HG02938 (cell line): ENCODE data around the gene SLC26A11.
"Not testable (repeated sequence)": the region's sequence is repeated elsewhere in the genome, so short reads cannot be mapped to it uniquely, and the experiment has no call there.

Experiments
- ATAC-seq: cut with Tn5 transposase; IDR thresholded peaks from one replicate; pipeline ENCODE4 v1.9.1; 2021; ENCODE audit warnings: mild to moderate bottlenecking, moderate library complexity; ENCODE audit not compliant: unreplicated experiment

The SLC26A11 gene

DNA sequence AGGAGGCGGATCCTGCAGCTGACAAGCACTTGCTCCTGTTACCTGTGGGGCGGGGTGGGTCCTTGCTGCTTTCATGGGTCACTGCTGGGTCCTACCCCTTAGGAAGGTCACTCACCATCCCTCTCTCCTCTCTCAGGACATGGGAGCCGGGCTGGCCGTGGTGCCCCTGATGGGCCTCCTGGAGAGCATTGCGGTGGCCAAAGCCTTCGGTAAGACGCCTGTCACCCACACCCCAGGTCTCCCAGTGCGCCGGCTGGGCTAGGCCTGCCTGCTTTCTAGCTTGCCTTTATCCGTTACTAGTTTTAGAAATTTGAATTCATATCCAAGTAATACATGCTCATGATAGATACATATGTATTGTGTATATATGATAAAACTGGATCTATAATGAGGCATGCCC, 17.2 kb downstream of the SLC26A11 start:
- no peak for ATAC-seq

DNA sequence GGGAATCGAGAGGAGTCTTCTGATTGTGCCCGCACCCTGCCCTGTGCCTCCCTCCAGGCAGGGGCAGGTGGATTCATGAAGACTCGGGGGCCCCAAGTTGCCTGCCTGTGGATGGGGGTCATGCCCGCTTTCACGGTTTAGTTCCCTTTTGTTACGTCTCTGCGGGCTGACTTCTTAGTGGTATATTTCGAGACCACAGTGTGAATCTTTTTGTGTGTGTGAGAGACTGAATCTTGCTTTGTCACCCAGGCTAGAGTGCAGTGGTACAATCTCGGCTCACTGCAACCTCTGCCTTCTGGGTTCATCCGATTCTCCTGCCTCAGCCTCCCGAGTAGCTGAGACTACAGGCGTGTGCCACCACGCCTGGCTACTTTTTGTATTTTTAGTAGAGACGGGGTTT, 22.3 kb downstream of the SLC26A11 start:
- no peak for ATAC-seq

DNA sequence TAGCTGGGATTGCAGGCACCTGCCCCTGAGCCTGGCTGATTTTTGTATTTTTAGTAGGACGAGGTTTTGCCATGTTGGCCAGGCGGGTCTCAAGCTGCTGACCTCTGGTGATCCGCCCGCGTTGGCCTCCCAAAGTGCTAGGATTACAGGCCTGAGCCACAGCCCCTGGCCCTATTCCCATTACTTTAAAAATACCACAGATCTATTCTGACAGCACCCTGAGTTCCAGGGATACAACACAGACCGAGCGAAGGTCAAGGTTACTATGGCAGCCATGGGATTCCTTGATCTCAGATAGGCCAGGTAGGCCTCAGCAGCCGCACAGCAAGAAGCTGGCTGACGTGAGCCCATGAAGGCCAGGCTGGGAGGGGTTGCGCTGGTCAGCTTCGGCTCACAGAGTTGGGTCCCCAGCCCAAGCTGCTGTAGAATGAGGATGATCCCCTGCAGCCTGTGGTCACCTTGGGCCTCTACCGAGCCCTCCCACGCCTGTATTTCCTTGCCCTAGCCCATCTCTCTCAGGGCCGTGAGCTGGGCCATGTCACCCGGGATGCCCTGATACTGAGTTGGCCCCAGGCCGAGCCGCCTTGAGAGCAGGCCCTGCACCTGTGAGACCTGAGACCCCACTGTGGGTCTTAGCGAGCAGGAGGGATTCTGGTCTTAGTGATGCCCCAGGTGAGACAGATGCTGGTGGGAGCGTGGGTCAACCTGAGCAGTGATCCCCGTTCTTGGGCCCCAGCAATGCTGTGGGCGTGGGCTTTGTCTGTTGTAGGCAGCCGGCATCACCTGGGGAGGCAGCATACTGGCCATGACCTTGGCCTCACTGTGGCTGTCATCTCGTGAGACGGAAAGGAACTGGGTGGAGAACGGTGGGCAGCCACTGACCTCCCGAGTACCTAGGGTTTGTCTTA, 23.6 kb downstream of the SLC26A11 start:
- ATAC-seq: no peak

DNA sequence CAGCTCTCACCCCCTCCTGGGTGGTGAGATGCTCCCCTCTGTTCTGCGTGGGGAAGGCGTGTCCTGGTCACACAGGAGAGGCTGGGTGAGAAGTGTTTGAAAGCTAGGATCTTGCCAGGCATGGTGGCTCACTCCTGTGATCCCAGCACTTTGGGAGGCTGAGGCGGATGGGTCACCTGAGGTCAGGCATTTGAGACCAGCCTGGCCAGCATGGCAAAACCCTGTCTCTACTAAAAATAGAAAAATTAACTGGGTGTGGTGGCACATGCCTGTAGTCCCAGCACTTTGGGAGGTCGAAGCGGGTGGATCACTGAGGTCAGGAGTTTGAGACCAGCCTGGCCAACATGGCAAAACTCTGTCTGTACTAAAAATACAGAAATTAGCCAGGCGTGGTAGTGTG, 24.2 kb downstream of the SLC26A11 start:
- ATAC-seq: not testable (repeated sequence)

DNA sequence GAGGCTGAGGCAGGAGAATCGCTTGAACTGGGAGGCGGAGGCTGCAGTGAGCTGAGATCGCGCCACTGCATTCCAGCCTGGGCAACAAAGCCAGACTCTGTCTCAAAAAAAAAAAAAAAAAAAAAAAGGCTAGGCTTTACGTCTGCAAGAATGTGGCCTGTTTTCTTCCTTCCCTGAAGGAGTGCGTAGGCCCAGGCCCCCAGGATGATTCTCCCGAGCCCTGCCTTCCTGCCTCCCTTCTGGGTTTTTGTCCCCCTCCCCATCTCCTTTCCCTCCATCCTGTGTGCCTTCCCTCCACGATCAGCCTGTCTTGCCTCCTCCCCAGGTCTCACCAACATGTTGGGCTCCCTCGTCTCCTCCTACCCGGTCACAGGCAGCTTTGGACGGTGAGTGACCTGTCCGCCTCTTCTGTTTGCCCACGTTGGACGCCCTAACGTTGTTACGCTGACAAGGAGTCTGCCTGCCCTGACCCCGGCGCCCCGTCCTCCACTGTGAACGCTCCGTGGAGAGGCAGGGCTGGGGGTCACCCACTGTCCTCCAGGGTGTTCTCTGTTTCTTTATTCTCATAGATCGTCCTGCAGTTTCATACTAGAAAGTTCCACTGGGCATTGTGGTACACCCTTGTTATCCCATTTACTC, 24.8 kb downstream of the SLC26A11 start:
- ATAC-seq: no peak

DNA sequence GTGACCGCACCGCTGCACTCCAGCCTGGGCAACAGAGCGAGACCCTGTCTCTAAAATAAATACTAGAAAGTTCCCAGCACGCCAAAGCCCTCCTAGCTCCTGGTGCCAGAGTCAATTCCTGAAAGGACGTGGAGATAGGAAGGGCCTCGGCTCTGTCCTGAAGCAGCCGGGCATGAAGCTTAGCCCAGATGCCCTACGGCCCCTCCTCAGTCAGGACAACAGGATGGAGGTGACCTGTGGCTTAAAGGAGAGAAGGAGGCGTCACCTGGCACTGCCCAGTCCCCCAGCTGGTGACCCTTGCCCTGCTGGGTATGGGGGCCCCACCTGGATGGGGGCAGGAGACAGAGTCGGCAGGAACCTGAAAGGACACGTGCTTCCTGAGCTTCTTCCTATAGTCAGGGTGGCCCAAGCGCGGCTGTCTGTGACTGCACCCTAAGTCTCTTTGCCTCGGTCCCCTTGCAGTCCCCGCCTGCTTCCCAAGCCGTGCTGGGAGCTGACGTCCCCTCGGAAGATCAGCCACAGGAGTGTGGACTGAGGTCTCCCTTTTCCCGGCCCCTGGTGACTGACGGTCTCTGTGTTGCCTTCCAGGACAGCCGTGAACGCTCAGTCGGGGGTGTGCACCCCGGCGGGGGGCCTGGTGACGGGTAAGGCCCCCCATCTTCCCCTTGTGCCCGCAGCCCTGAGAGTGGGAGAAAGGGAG, 25.5 kb downstream of the SLC26A11 start:
- no peak for ATAC-seq

DNA sequence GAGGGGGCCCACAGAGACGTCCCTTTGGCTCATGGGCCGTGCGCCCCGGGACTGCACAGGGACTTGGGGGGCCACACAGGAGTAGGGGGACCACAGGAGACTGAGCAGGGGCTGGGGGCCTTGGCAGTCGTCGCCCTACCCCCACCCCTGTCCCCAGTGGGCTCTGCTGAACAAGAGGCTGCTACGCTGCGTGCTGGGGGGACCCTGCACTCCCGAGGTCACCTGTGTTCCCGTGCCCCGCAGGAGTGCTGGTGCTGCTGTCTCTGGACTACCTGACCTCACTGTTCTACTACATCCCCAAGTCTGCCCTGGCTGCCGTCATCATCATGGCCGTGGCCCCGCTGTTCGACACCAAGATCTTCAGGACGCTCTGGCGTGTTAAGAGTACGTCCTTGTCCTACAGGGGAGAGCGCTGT, 26.0 kb downstream of the SLC26A11 start:
- no peak for ATAC-seq

DNA sequence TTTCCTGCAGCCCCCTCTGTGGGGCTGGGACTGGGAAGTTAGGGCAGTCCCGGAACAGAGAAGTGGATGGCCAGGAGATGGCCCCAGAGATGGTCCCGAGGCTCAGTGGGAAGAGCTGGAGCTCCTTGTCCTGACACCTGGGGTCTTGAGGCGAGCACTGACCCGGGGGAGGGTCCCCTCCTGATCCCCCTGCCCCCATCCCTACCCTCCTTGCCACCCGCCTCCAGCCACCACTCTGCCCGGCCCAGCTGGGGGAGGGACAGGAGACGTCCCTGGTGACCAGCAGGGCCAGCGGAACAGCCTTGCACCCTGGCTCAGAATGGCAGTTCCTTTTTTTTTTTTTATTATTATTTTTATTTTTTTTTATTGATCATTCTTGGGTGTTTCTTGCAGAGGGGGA, 26.5 kb downstream of the SLC26A11 start:
- ATAC-seq: no peak

DNA sequence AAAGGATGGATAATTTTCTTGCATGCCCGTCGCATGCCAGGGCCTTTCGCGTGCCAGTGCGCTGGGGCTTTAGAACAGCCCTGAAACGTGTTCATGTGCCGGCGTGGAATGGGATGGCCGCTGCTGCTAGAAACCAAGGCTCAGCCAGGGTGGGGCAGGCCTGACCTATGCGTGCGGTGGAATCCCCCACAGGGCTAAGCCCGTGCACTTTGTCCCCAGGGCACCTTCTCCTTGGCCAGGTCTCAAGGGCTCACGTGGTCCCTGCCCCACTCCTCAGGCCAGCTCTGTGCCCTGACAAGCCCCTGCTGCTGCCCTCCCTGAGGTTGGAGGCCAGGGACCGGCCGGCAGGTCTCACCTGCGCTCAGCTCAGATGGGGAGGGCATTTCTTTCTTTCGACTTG, 27.3 kb downstream of the SLC26A11 start:
- no peak for ATAC-seq

DNA sequence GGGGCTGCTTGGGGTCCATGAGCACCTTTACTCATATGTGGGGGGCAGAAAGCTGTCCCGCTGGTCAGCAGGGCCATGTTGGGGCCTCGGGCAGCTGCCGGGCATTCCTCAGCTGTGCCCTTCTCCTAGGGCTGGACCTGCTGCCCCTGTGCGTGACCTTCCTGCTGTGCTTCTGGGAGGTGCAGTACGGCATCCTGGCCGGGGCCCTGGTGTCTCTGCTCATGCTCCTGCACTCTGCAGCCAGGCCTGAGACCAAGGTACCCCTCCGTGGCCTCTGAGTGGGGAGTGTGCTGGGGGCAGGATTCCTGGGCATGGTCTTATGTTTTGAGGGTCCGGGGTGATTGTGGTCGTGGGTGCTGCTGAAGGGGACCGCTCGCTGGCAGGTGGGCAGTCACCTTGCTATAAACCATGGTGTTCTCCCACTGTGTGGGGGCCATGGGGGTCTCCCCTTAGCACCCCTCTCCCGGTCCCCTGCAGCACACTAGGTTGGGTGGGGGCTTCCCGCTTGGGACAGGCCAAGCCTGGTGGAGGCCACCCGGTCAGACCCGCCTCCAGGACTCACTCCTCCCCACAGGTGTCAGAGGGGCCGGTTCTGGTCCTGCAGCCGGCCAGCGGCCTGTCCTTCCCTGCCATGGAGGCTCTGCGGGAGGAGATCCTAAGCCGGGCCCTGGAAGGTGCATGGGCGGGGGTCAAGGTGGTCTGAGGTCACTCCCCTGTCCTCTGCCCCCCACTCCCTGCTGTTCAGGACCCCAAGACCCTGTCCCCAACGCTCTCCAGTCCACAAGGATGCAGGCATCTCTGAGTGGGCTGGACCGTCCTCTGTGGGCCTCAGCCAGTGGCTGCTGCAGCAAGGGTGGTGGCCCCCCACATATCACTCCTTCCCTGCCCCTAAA, 28.0 kb downstream of the SLC26A11 start:
- ATAC-seq: no peak

DNA sequence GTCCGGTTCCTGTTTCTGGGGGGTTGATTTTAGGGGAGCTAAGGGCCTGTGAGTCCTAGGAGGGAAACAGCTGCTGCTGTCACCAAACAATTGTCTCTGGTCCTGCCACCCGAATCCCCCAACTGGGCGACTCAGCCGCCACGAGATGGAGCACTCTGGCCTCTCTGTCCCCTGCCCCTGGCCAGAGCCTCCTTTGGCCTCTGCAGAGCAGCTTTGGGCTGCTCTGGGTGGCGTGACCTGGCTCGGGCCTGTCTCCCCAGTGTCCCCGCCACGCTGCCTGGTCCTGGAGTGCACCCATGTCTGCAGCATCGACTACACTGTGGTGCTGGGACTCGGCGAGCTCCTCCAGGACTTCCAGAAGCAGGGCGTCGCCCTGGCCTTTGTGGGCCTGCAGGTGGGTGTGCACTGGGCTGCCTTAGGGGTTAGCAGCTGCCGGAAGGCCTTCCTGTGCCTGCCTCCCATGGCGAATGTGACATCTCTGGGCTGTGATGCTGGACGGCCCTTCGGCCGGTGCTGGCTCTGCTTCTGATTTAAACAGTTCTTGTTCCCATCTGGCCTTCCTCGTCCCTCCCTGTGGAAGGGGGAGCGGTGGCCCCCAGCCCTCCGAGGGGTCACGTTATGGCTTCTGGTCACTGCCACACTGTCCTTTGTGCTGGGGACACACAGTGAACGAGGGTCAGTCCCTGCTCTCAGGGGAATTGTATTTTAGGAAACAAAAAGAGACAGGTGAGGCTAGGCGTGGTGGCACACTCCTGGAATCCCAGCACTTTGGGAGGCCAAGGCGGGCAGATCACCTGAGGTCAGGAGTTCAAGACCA, 28.9 kb downstream of the SLC26A11 start:
- no peak for ATAC-seq

DNA sequence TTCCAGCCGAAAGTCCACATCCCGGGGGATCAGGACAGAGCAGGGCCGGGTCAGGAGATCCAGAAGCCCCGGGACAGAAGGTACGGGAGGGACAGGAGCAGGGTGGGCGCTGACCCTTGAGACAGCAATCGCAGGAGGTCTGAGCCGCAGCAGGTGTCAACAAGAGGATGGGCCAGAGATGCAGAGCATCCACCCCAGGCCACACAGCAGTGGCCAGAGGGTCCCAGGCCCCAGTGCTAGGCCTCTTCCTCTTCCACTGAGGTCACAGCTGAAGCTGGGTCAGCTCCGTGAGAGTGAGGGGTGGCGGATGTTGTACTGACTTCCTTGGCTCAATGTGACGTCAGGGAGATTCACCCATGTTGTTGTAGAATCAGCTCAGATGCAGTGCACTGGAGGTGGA, 31.7 kb downstream of the SLC26A11 start:
- no peak for ATAC-seq

DNA sequence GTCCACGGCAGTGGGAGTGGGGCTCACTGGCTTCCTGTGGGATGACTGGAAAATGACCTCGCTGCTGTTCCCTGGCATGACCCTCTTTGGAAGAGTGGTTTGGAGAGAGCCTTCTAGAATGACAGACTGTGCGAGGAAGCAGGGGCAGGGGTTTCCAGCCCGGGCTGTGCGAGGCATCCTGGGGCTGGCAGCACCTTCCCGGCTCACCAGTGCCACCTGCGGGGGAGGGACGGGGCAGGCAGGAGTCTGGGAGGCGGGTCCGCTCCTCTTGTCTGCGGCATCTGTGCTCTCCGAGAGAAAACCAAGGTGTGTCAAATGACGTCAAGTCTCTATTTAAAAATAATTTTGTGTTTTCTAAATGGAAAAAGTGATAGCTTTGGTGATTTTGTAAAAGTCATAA, 32.6 kb downstream of the SLC26A11 start:
- ATAC-seq: no peak

DNA sequence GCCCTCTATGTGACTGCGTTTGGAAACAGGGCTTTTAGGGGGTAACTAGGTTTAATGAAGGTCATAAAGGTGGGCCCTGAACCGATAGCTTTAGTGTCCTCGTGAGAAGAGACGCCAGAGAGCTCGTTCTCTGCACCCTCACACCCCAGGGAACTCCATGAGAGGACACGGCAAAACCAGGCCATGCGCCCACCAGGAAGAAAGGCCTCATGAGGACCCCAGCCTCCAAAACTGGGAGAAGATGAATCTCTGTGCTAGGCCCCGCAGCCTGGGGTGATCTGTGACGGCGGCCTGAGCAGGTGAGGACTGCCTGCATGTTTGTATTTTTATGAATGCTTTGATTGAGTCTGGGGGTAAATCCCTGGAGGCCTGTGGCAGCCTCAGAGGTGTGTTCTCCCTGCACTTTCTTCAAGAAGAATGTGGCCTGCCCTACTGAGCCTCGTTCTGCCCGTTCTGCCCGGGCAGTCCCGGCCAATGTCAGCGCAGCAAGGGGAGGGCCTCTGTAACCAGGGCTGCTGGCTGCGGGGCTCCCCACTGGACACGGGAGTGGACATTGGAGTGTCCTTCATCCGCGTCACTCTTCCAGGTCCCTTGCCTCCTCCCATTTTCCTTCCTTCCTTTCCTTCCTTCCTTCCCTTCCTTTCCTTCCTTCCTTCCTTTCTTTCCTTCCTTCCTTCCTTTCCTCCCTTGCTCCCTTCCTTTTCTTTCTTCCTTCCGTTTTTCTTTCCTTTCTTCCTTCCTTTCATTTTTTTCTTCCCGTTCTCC, 33.6 kb downstream of the SLC26A11 start:
- no peak for ATAC-seq

DNA sequence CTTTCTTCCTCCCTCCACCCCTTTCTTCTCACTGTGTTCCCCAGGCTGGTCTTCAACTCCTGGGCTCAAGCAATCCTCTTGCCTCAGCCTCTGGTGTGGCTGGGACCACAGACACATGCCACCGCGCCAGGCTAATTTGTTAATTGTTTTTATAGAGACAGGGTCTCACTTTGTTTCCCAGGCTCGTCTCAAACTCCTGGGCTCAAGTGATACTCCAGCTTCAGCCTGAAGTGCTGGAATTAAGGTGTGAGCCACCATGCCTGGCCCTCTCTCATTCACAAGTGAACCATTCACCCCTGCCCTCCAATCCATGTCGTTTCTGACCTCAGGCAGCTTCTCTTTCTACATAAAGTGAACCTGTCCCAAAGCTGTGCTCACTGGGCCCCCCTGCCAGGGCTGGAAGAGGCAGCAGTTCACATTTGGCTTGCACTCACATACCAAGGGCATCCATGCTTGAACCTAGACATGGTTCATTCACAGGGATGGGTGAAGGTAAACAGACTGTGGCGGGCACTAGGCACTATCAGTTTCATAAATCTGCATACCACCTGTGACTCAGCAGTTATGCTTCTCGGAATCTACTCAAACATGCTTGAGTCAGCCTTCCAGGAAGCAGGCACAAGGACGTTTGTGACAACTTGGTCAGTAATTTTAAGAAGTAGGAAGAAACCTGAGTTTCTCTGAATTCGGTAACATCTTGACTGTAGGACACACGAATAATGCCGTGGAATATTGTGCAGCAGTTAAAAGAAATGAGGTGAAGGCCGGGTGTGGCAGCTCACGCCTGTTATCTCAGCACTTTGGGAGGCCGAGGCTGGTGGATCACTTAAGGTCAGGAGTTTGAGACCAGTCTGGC, 34.4 kb downstream of the SLC26A11 start:
- ATAC-seq: no peak

DNA sequence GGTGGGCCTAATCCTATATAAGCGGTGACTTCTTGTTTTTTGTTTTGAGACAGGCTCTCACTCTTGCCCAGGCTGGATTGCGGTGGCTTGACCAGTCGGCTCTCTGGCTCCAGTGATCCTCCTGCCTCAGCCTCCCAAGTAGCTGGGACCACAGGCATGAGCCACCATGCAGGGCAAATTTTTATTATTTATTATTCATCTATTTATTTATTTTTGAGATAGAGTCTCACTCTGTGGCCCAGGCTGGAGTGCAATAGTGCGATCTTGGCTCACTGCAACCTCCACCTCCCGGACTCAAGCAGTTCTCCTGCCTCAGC, 35.8 kb downstream of the SLC26A11 start:
- no peak for ATAC-seq

DNA sequence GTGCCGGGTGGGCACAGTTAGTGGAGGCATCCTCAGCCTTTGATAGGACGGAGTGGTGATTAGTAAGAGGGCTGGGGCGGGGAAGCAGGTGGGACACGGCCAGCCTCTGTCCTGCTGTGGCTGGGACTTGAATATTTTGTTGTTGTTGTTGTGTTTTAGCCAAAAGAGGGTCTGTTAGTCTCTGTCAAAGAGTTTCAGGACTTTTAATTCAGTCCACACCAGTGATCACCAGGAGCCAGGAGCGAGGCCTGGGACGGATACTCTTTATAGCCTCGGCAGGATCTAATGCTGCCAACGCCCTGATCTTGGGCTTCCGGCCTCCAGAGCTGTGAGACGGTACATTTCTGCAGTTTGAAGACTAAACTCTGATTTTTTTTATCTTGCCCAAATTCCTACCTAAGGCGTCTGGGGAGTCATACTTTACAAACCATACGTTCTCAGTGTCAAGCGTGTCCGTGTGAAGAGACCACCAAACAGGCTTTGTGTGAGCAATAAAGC, 37.5 kb downstream of the SLC26A11 start:
- ATAC-seq: no peak

DNA sequence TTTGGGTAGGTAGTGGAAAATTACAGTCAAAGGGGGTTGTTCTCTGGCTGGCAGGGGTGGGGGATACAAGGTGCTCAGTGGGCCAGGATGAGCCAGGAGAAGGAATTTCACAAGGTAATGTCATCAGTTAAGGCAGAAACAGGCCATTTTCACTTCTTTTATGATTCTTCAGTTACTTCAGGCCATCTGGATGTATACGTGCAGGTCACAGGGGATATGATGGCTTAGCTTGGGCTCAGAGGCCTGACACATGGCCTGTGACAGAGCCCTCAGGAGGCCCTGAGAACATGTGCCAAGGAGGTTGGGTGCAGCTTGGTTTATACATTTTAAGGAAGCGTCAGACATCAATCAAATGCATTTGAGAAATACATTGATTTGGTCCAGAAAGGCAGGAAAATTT, 38.1 kb downstream of the SLC26A11 start:
- not testable (repeated sequence) for ATAC-seq
